A673 (cell line): ENCODE data around the gene DIS3L2.

Source experiments
- EZH2 ChIP-seq: fragments of 200-600 bp; sonication (generic); IDR thresholded peaks from 2 replicates; pipeline ENCODE4 v1.6.1; 2017; ENCODE audit warnings: borderline replicate concordance, low read depth, mild to moderate bottlenecking, mixed read lengths, antibody characterized with exemption, low read length; ENCODE audit not compliant: poor library complexity, severe bottlenecking
- TF ChIP-seq, protein P1 (sequence below): fragments of 300-800, 200-600 bp; sonication (generic); conservative IDR thresholded peaks from 2 replicates; pipeline ENCODE4 v1.5.1; 2017; ENCODE audit warnings: low read depth, mild to moderate bottlenecking, antibody characterized with exemption, low read length, moderate library complexity, mixed read lengths

DNA sequence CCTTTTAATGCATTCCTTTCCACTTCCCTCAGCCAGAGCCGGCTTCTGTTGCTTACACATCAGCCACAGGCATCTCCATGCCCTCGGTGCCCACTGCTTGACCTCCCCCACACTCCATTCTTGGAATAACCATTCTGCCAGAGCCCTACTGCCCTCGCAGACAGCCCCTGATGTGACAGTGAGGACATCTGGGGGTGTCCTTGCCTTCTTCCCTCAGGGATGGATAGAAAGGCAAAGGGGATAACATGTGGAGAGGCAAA is 28.9 kb upstream of the DIS3L2 start:
- TF ChIP-seq, protein P1, sequence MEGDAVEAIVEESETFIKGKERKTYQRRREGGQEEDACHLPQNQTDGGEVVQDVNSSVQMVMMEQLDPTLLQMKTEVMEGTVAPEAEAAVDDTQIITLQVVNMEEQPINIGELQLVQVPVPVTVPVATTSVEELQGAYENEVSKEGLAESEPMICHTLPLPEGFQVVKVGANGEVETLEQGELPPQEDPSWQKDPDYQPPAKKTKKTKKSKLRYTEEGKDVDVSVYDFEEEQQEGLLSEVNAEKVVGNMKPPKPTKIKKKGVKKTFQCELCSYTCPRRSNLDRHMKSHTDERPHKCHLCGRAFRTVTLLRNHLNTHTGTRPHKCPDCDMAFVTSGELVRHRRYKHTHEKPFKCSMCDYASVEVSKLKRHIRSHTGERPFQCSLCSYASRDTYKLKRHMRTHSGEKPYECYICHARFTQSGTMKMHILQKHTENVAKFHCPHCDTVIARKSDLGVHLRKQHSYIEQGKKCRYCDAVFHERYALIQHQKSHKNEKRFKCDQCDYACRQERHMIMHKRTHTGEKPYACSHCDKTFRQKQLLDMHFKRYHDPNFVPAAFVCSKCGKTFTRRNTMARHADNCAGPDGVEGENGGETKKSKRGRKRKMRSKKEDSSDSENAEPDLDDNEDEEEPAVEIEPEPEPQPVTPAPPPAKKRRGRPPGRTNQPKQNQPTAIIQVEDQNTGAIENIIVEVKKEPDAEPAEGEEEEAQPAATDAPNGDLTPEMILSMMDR: no peak
- no peak for TF ChIP-seq EZH2
